ENCODE measurements around the gene SIRT7.

DNA sequence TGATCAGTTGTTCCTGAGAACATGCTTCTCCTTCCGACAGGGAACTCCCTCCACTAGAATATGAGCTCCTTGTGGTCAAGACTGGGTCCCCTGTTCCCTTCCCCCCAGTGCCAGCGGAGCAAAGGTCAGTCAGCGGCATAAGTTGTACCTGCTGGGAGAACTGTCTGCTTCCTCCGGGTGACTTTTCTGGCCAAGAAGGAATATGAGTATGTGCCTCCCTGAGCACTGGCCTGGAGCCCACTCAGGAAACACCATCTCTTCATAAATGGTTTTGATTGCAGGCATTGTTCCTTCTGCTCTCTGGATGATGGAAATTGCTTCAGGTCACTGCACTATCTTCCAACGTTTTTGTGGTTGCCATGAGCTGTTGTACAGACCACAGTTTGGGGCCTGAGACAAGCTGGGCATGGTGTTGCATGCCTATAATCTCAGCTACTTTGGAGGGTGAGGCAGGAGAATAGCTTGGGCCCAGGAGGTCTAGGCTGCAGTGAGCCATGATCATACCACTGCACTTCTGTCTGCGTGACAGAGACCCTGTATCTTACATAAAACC, 54.8 kb downstream of the SIRT7 start:
- TF ChIP-seq, protein P1, sequence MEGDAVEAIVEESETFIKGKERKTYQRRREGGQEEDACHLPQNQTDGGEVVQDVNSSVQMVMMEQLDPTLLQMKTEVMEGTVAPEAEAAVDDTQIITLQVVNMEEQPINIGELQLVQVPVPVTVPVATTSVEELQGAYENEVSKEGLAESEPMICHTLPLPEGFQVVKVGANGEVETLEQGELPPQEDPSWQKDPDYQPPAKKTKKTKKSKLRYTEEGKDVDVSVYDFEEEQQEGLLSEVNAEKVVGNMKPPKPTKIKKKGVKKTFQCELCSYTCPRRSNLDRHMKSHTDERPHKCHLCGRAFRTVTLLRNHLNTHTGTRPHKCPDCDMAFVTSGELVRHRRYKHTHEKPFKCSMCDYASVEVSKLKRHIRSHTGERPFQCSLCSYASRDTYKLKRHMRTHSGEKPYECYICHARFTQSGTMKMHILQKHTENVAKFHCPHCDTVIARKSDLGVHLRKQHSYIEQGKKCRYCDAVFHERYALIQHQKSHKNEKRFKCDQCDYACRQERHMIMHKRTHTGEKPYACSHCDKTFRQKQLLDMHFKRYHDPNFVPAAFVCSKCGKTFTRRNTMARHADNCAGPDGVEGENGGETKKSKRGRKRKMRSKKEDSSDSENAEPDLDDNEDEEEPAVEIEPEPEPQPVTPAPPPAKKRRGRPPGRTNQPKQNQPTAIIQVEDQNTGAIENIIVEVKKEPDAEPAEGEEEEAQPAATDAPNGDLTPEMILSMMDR (conservative IDR thresholded peaks at IDR 0.05) = no peak
- no peak for TF ChIP-seq EZH2 (IDR thresholded peaks at IDR 0.05; ENCODE audit: low read depth)
